ENCODE measurements around the gene GAB2. TPM values are rescaled to one million over a fixed set of nuclear protein-coding genes. Genes with fewer than 3 reads are reported as not detected.

The GAB2 gene
- total RNA-seq, 1 experiment from 2014 or later: 10.0 TPM

- no peak overlapping the region for H3K4me3 ChIP-seq (ENCODE audit: low read depth in 2 of 2, low read length in 2 of 2)
- H3K27ac ChIP-seq (ENCODE audit: low read length): no peak overlapping the region
- H3K4me1 ChIP-seq (ENCODE audit: control insufficient read depth, insufficient read depth, low read length): peaks cover 3% of the 10 kb centered on the region; the same call in 1 of the 2 replicates
- H3K36me3 ChIP-seq (ENCODE audit: control insufficient read depth, insufficient read depth, low read length): no peaks in the 10 kb centered on the region
- DNase-seq (ENCODE audit: low read depth, low spot score) (no peak), ATAC-seq (no peak)
- in situ Hi-C loops (cut with HindIII; ENCODE audit: low pct_unique_long_range_greater_than_20kb, low sequenced_read_pairs) (no loop called here), intact Hi-C loops (cut with micrococcal nuclease; ENCODE audit: unreplicated experiment) (no loop called here)
- POLR2A ChIA-PET: interaction anchor here (0.6 kb wide), 1 partner anchor 737 kb away, joined by 5 read pairs; no protein-coding TSS in a partner anchor
- H3K9me3 ChIP-seq (ENCODE audit: control insufficient read depth, insufficient read depth, low read depth, low read length): no peaks in the 10 kb centered on the region
- CTCF ChIA-PET: no interaction called here
- BruUV-seq (replicated peaks): no TSS peak
- no peak for TF ChIP-seq TCF7L2 (IDR thresholded peaks at IDR 0.05; ENCODE audit: low read depth, low read length)
- TF ChIP-seq CTCF (IDR thresholded peaks at IDR 0.05): no peak
- no peak for TF ChIP-seq POLR2AphosphoS5 (IDR thresholded peaks at IDR 0.05; ENCODE audit: low read depth, low read length)
- no peak for TF ChIP-seq SIN3A (IDR thresholded peaks at IDR 0.05; ENCODE audit: borderline replicate concordance, insufficient read depth, low read depth, low read length)
- TF ChIP-seq REST (IDR thresholded peaks at IDR 0.05; ENCODE audit: insufficient read depth in 1 of 2, low read depth in 2 of 2, low read length in 1 of 2): no peak
- H3K27me3 ChIP-seq (ENCODE audit: control insufficient read depth, insufficient read depth, low read length): no peaks in the 10 kb centered on the region
Measured at GRCh38 chr11:78298291-78298771, 119.3 kb downstream of the GAB2 start.

GRCh38 chr11:78295991-78296930 lies 121.4 kb downstream of the GAB2 start:
- in situ Hi-C loops (cut with HindIII; ENCODE audit: low pct_unique_long_range_greater_than_20kb, low sequenced_read_pairs): no loop called here
- Histone ChIP-seq H3K4me1 (ENCODE audit: control insufficient read depth, insufficient read depth, low read length) (peaks cover 3% of the 10 kb centered on the region; the same call in 1 of the 2 replicates), H3K36me3 (ENCODE audit: control insufficient read depth, insufficient read depth, low read length) (no peaks in the 10 kb centered on the region), H3K4me3 (ENCODE audit: low read depth in 2 of 2, low read length in 2 of 2) (no peak overlapping the region), H3K27ac (ENCODE audit: low read length) (no peak overlapping the region), H3K9me3 (ENCODE audit: control insufficient read depth, insufficient read depth, low read depth, low read length) (no peaks in the 10 kb centered on the region), H3K27me3 (ENCODE audit: control insufficient read depth, insufficient read depth, low read length) (no peaks in the 10 kb centered on the region)
- no peak for ATAC-seq
- no peak for DNase-seq (ENCODE audit: low read depth, low spot score)
- intact Hi-C loops (cut with micrococcal nuclease; ENCODE audit: unreplicated experiment): no loop called here
- ChIA-PET CTCF (no interaction called here), POLR2A (interaction anchor here (0.5 kb wide), 1 partner anchor 201 kb away, joined by 12 read pairs; no protein-coding TSS in a partner anchor)
- BruUV-seq (replicated peaks): no TSS peak
- TF ChIP-seq SIN3A (IDR thresholded peaks at IDR 0.05; ENCODE audit: borderline replicate concordance, insufficient read depth, low read depth, low read length) (no peak), REST (IDR thresholded peaks at IDR 0.05; ENCODE audit: insufficient read depth in 1 of 2, low read depth in 2 of 2, low read length in 1 of 2) (no peak), CTCF (IDR thresholded peaks at IDR 0.05) (no peak), POLR2AphosphoS5 (IDR thresholded peaks at IDR 0.05; ENCODE audit: low read depth, low read length) (no peak), TCF7L2 (IDR thresholded peaks at IDR 0.05; ENCODE audit: low read depth, low read length) (no peak)
